Neural progenitor cell (in vitro differentiated cells): Measurements from ENCODE around the gene PSKH1. TPM values are rescaled to one million over a fixed set of nuclear protein-coding genes. Genes with fewer than 3 reads are reported as not detected.

Experiments used
- DNase-seq: peaks from one replicate; pipeline ENCODE4 v3.0.0-alpha.2; 2016; ENCODE audit warnings: low spot score
- H2AFZ ChIP-seq: fragments of 200-600 bp; sonication (generic); replicated peaks from 2 replicates; pipeline ENCODE4 v1.6.1; 2016; ENCODE audit warnings: antibody characterized with exemption
- H3F3A ChIP-seq: fragments of 200-600 bp; sonication (generic); 2 replicates; pipeline ENCODE4 v1.6.1; 2016; ENCODE audit warnings: antibody characterized with exemption, low read depth
- H3K27ac ChIP-seq: fragments of 200-600 bp; sonication (generic); 2 replicates; pipeline ENCODE4 v1.5.1; 2016; ENCODE audit warnings: mild to moderate bottlenecking
- H3K27me3 ChIP-seq: fragments of 200-600 bp; sonication (generic); 2 replicates; pipeline ENCODE4 v1.6.1; 2016; ENCODE audit warnings: mild to moderate bottlenecking, moderate library complexity
- H3K36me3 ChIP-seq: fragments of 200-600 bp; sonication (generic); 2 replicates; pipeline ENCODE4 v1.5.1; 2016
- H3K4me1 ChIP-seq: fragments of 200-600 bp; sonication (generic); 2 replicates; pipeline ENCODE4 v1.6.1; 2016; ENCODE audit warnings: mixed run types
- H3K4me2 ChIP-seq: fragments of 200-600 bp; sonication (generic); 2 replicates; pipeline ENCODE4 v1.6.1; 2016
- H3K4me3 ChIP-seq: fragments of 200-600 bp; sonication (generic); 2 replicates; pipeline ENCODE4 v1.5.1; 2016
- H3K79me2 ChIP-seq: fragments of 200-600 bp; sonication (generic); 2 replicates; pipeline ENCODE4 v1.6.1; 2016; ENCODE audit warnings: low read depth
- H3K9ac ChIP-seq: fragments of 200-600 bp; sonication (generic); 2 replicates; pipeline ENCODE4 v1.6.1; 2016
- H3K9me3 ChIP-seq: fragments of 200-600 bp; sonication (generic); 2 replicates; pipeline ENCODE4 v1.5.1; 2016; ENCODE audit warnings: low read depth
- H4K20me1 ChIP-seq: fragments of 200-600 bp; sonication (generic); 2 replicates; pipeline ENCODE4 v1.6.1; 2016; ENCODE audit warnings: low read depth
- H3K27ac Mint-ChIP-seq: 3 replicates; pipeline ENCODE4 v1.8.0; 2021; ENCODE audit warnings: mixed read lengths
- H3K27me3 Mint-ChIP-seq: 2 replicates; pipeline ENCODE4 v1.8.0; 2022; ENCODE audit warnings: low read depth, mild to moderate bottlenecking, inconsistent platforms, moderate library complexity, mixed read lengths; ENCODE audit not compliant: insufficient read depth
- H3K36me3 Mint-ChIP-seq: 3 replicates; pipeline ENCODE4 v1.8.0; 2021; ENCODE audit warnings: mixed read lengths
- H3K4me1 Mint-ChIP-seq: 3 replicates; pipeline ENCODE4 v1.8.0; 2021; ENCODE audit warnings: mixed read lengths
- H3K4me3 Mint-ChIP-seq: 3 replicates; pipeline ENCODE4 v1.8.0; 2021; ENCODE audit warnings: mild to moderate bottlenecking, moderate library complexity, mixed read lengths
- H3K9me3 Mint-ChIP-seq: 3 replicates; pipeline ENCODE4 v1.8.0; 2020; ENCODE audit warnings: mixed read lengths
- CTCF ChIP-seq: fragments of 200-600 bp; sonication (generic); IDR thresholded peaks from 2 replicates; pipeline ENCODE4 v1.5.1; 2017; ENCODE audit warnings: antibody characterized with exemption, mild to moderate bottlenecking
- EZH2 ChIP-seq: fragments of 200-600 bp; sonication (generic); IDR thresholded peaks from 2 replicates; pipeline ENCODE4 v1.6.1; 2017; ENCODE audit warnings: antibody characterized with exemption, mild to moderate bottlenecking, moderate library complexity
- EZH2phosphoT487 ChIP-seq: fragments of 200-600 bp; sonication (generic); IDR thresholded peaks from 2 replicates; pipeline ENCODE4 v1.6.1; 2017; ENCODE audit warnings: antibody characterized with exemption
- total RNA-seq: library from RNA; depleted of rRNA; stranded (reverse); fragments of >200 nt; gene quantifications from 2 replicates; pipeline ENCODE4 v1.2.3, GENCODE V29; 2015; ENCODE audit warnings: low replicate concordance

PSKH1 gene
- total RNA-seq, 1 donor from 2014 or later = 13.1 TPM

- no peak for DNase-seq
- Histone ChIP-seq H3K36me3 (no peaks in the 10 kb centered on the region), H3K4me3 (no peak overlapping the region), H3K9ac (no peak overlapping the region), H3K4me1 (no peaks in the 10 kb centered on the region), H3F3A (no peaks in the 10 kb centered on the region), H3K79me2 (no peaks in the 10 kb centered on the region), H3K4me2 (no peak overlapping the region), H2AFZ (no peak overlapping the region), H3K9me3 (no peaks in the 10 kb centered on the region), H3K27me3 (no peaks in the 10 kb centered on the region), H3K27ac (no peak overlapping the region), H4K20me1 (peaks cover 78% of the 10 kb centered on the region)
- Mint-ChIP-seq H3K27me3 (peaks cover 2% of the 10 kb centered on the region), H3K36me3 (peaks cover 2% of the 10 kb centered on the region), H3K4me3 (no peak overlapping the region), H3K27ac (peak overlapping the region; percentile 62), H3K4me1 (no peaks in the 10 kb centered on the region), H3K9me3 (no peaks in the 10 kb centered on the region)
- TF ChIP-seq EZH2phosphoT487 (no peak), CTCF (no peak), EZH2 (no peak)
Observed at GRCh38 chr16:67922221-67922620, 29.2 kb downstream of the PSKH1 start.

GRCh38 chr16:67922740-67923139 is 29.7 kb downstream of the PSKH1 start:
- no peak overlapping the region for H2AFZ ChIP-seq
- no peaks in the 10 kb centered on the region for H3K9me3 ChIP-seq
- Mint-ChIP-seq H3K27ac (peak overlapping the region; percentile 33), H3K36me3 (peaks cover 2% of the 10 kb centered on the region), H3K27me3 (peaks cover under 1% of the 10 kb centered on the region), H3K4me1 (no peaks in the 10 kb centered on the region), H3K4me3 (no peak overlapping the region), H3K9me3 (no peaks in the 10 kb centered on the region)
- H3K9ac ChIP-seq = no peak overlapping the region
- no peak overlapping the region for H3K27ac ChIP-seq
- no peaks in the 10 kb centered on the region for H3K79me2 ChIP-seq
- peaks cover 78% of the 10 kb centered on the region for H4K20me1 ChIP-seq
- no peak overlapping the region for H3K4me2 ChIP-seq
- H3K27me3 ChIP-seq = no peaks in the 10 kb centered on the region
- no peak overlapping the region for H3K4me3 ChIP-seq
- no peaks in the 10 kb centered on the region for H3K36me3 ChIP-seq
- H3K4me1 ChIP-seq = no peaks in the 10 kb centered on the region
- no peaks in the 10 kb centered on the region for H3F3A ChIP-seq
- DNase-seq = no peak
- TF ChIP-seq EZH2phosphoT487 (no peak), CTCF (no peak), EZH2 (no peak)

- no peak overlapping the region for H3K9ac ChIP-seq
- H3K36me3 ChIP-seq = no peaks in the 10 kb centered on the region
- H3K36me3 Mint-ChIP-seq = peaks cover 4% of the 10 kb centered on the region
- no peaks in the 10 kb centered on the region for H3K9me3 ChIP-seq
- no peak overlapping the region for H3K4me3 ChIP-seq
- no peak overlapping the region for H3K4me3 Mint-ChIP-seq
- H3K9me3 Mint-ChIP-seq = no peaks in the 10 kb centered on the region
- no peaks in the 10 kb centered on the region for H3F3A ChIP-seq
- DNase-seq = no peak
- H3K27ac Mint-ChIP-seq = no peak overlapping the region
- no peaks in the 10 kb centered on the region for H3K4me1 ChIP-seq
- no peak for TF ChIP-seq EZH2
- TF ChIP-seq EZH2phosphoT487 = no peak
- peaks cover 77% of the 10 kb centered on the region for H4K20me1 ChIP-seq
- H3K79me2 ChIP-seq = no peaks in the 10 kb centered on the region
- no peaks in the 10 kb centered on the region for H3K27me3 ChIP-seq
- no peaks in the 10 kb centered on the region for H3K27me3 Mint-ChIP-seq
- H3K27ac ChIP-seq = no peak overlapping the region
- H2AFZ ChIP-seq = no peak overlapping the region
- no peaks in the 10 kb centered on the region for H3K4me1 Mint-ChIP-seq
- no peak overlapping the region for H3K4me2 ChIP-seq
Observed at GRCh38 chr16:67923414-67924116, 30.5 kb downstream of the PSKH1 start.

GRCh38 chr16:67924140-67924906 is 31.3 kb downstream of the PSKH1 start:
- H3K27me3 Mint-ChIP-seq = no peaks in the 10 kb centered on the region
- no peak overlapping the region for H3K4me3 Mint-ChIP-seq
- Histone ChIP-seq H3K4me3 (no peak overlapping the region), H3F3A (no peaks in the 10 kb centered on the region), H3K27me3 (no peaks in the 10 kb centered on the region), H3K9me3 (no peaks in the 10 kb centered on the region), H3K9ac (no peak overlapping the region), H4K20me1 (peaks cover 74% of the 10 kb centered on the region), H3K79me2 (no peaks in the 10 kb centered on the region), H3K27ac (no peak overlapping the region), H3K36me3 (no peaks in the 10 kb centered on the region), H3K4me1 (no peaks in the 10 kb centered on the region), H3K4me2 (no peak overlapping the region), H2AFZ (no peak overlapping the region)
- no peak for DNase-seq
- H3K4me1 Mint-ChIP-seq = no peaks in the 10 kb centered on the region
- peaks cover 4% of the 10 kb centered on the region for H3K36me3 Mint-ChIP-seq
- no peak overlapping the region for H3K27ac Mint-ChIP-seq
- TF ChIP-seq EZH2phosphoT487 (no peak), CTCF (no peak), EZH2 (no peak)
- H3K9me3 Mint-ChIP-seq = no peaks in the 10 kb centered on the region
